Mesenchymal stem cell (in vitro differentiated cells and primary cell): ENCODE results near the gene TMEM186.
A peak's percentile ranks its signal among the peaks of the same experiment; 100 is the strongest.

Experiments
- DNase-seq: peaks from one replicate; pipeline ENCODE4 v3.0.0-alpha.2; 2013
- H2AFZ ChIP-seq: one replicate; pipeline ENCODE4 v1.6.1; 2013; ENCODE audit warnings: low read depth, mild to moderate bottlenecking, control low read depth, inconsistent platforms, low read length, moderate library complexity
- H2AK5ac ChIP-seq: 2 replicates; pipeline ENCODE4 v1.6.1; 2013; ENCODE audit warnings: low read length, moderate library complexity, mild to moderate bottlenecking, inconsistent platforms; ENCODE audit not compliant: severe bottlenecking
- H2BK120ac ChIP-seq: one replicate; pipeline ENCODE4 v1.6.1; 2013; ENCODE audit warnings: low read depth, mild to moderate bottlenecking, inconsistent platforms, low read length, moderate library complexity
- H2BK12ac ChIP-seq, 2 experiments: one replicate each; pipeline ENCODE4 v1.6.1; 2013; ENCODE audit warnings: inconsistent platforms in 2 of 2, low read length in 2 of 2, mild to moderate bottlenecking in 2 of 2, moderate library complexity in 2 of 2, control low read depth in 1 of 2
- H2BK15ac ChIP-seq: one replicate; pipeline ENCODE4 v1.6.1; 2013; ENCODE audit warnings: mild to moderate bottlenecking, low read depth, inconsistent platforms; ENCODE audit not compliant: poor library complexity, severe bottlenecking
- H2BK5ac ChIP-seq: 2 replicates; pipeline ENCODE4 v1.6.1; 2013; ENCODE audit warnings: low read depth, mild to moderate bottlenecking, low read length, control low read depth, inconsistent platforms; ENCODE audit not compliant: poor library complexity, severe bottlenecking
- H3K14ac ChIP-seq, 2 experiments: one replicate each; pipeline ENCODE4 v1.6.1; 2013; ENCODE audit warnings: inconsistent platforms in 2 of 2, low read length in 2 of 2, control low read depth in 1 of 2, mild to moderate bottlenecking in 1 of 2, moderate library complexity in 1 of 2
- H3K18ac ChIP-seq, 2 experiments: one replicate each; pipeline ENCODE4 v1.6.1; 2013; ENCODE audit warnings: inconsistent platforms in 2 of 2, low read length in 2 of 2, control low read depth in 1 of 2, low read depth in 1 of 2, mild to moderate bottlenecking in 1 of 2
- H3K23ac ChIP-seq, 2 experiments: one replicate each; pipeline ENCODE4 v1.6.1; 2013; ENCODE audit warnings: inconsistent platforms in 2 of 2, low read length in 2 of 2, mild to moderate bottlenecking in 2 of 2, moderate library complexity in 2 of 2, control low read depth in 1 of 2
- H3K27ac ChIP-seq: 2 replicates; pipeline ENCODE4 v1.5.1; 2013; ENCODE audit warnings: mild to moderate bottlenecking, moderate library complexity, low read length, control low read depth, inconsistent platforms; ENCODE audit not compliant: poor library complexity, severe bottlenecking
- H3K27me3 ChIP-seq, 2 experiments: 2 replicates each; pipeline versions ENCODE4 v1.6.1 to v1.7.0; 2013; ENCODE audit warnings: low read length in 2 of 2, mild to moderate bottlenecking in 2 of 2, moderate library complexity in 2 of 2, control low read depth in 1 of 2, inconsistent platforms in 1 of 2; ENCODE audit not compliant: control insufficient read depth in 1 of 2, insufficient read depth in 1 of 2
- H3K36me3 ChIP-seq, 2 experiments: 2 replicates each; pipeline versions ENCODE4 v1.6.1 to v1.7.0; 2013; ENCODE audit warnings: low read length in 2 of 2, control low read depth in 1 of 2, inconsistent platforms in 1 of 2, low read depth in 1 of 2, mild to moderate bottlenecking in 1 of 2; ENCODE audit not compliant: insufficient read depth in 2 of 2, control insufficient read depth in 1 of 2
- H3K4ac ChIP-seq, 2 experiments: one replicate each; pipeline ENCODE4 v1.6.1; 2013; ENCODE audit warnings: inconsistent platforms in 2 of 2, low read length in 2 of 2, mild to moderate bottlenecking in 2 of 2, moderate library complexity in 2 of 2, control low read depth in 1 of 2, low read depth in 1 of 2
- H3K4me1 ChIP-seq: 2 replicates; pipeline ENCODE4 v1.6.1; 2013; ENCODE audit warnings: low read depth, low read length, control low read depth; ENCODE audit not compliant: control insufficient read depth, insufficient read depth
- H3K4me2 ChIP-seq: 2 replicates; pipeline ENCODE4 v1.6.1; 2013; ENCODE audit warnings: low read length, mild to moderate bottlenecking, inconsistent platforms; ENCODE audit not compliant: poor library complexity, severe bottlenecking
- H3K4me3 ChIP-seq, 2 experiments: 2 replicates each; pipeline versions ENCODE4 v1.5.1 to v1.7.0; 2013; ENCODE audit warnings: low read length in 2 of 2, mild to moderate bottlenecking in 2 of 2, control low read depth in 1 of 2, low read depth in 1 of 2; ENCODE audit not compliant: insufficient read depth in 1 of 2
- H3K79me1 ChIP-seq: replicated peaks from 2 replicates; pipeline ENCODE4 v1.6.1; 2013; ENCODE audit warnings: mild to moderate bottlenecking, control low read depth, low read length, inconsistent platforms; ENCODE audit not compliant: poor library complexity, severe bottlenecking
- H3K9ac ChIP-seq: 2 replicates; pipeline ENCODE4 v1.7.0; 2013; ENCODE audit warnings: mild to moderate bottlenecking, low read length, moderate library complexity
- H3K9me3 ChIP-seq: 2 replicates; pipeline ENCODE4 v1.7.0; 2013; ENCODE audit warnings: mild to moderate bottlenecking, low read length; ENCODE audit not compliant: control insufficient read depth
- H4K8ac ChIP-seq: one replicate; pipeline ENCODE4 v1.6.1; 2013; ENCODE audit warnings: inconsistent platforms, mild to moderate bottlenecking, low read length, moderate library complexity
- H4K91ac ChIP-seq: one replicate; pipeline ENCODE4 v1.6.1; 2013; ENCODE audit warnings: mild to moderate bottlenecking, low read length, inconsistent platforms
- WGBS: methylation state at CpG from one replicate; pipeline ENCODE4 v1.1.7; 2013; ENCODE audit warnings: mixed read lengths; 5-methylcytosine and 5-hydroxymethylcytosine counted together

Gene TMEM186

DNA sequence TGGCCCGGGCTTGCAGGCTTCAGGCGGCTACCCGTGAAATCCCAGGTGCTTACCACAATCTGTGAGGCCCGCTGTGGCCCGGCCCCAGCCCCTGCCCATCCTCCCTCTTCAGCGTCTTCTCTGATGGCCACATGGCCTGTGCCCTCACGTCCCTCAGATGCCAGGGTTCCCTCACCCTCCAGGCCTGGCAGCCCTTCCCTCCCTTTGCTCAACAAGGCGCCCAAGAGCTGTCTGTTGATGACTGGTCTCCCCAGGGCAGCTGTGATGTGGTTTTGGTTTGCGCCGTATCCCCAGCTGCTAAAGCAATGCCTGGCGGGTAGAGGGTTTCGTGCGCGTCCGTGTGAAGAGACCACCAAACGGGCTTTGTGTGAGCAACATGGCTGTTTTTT lies 35.3 kb upstream of the TMEM186 start:
- H2BK120ac ChIP-seq = no peak overlapping the region
- no peak overlapping the region for H3K27ac ChIP-seq
- peaks cover 2% of the 10 kb centered on the region for H3K4me1 ChIP-seq
- no peak for DNase-seq
- H2AFZ ChIP-seq = no peak overlapping the region
- H4K8ac ChIP-seq = no peak overlapping the region
- no peak overlapping the region for H3K18ac ChIP-seq
- no peak overlapping the region for H2AK5ac ChIP-seq
- H3K27me3 ChIP-seq = no peaks in the 10 kb centered on the region
- no peak overlapping the region for H3K4me3 ChIP-seq
- H4K91ac ChIP-seq = no peak overlapping the region
- peaks cover 32 to 48% of the 10 kb centered on the region in 2 experiments for H3K36me3 ChIP-seq
- no peak overlapping the region for H3K4me2 ChIP-seq
- H3K9ac ChIP-seq = no peak overlapping the region
- no peak overlapping the region for H3K4ac ChIP-seq
- peak overlapping the region in 1 of 2 experiments; percentile 29 for H3K23ac ChIP-seq
- no peak overlapping the region for H2BK15ac ChIP-seq
- no peak overlapping the region for H2BK5ac ChIP-seq
- no peaks in the 10 kb centered on the region for H3K9me3 ChIP-seq
- peaks cover 28% of the 10 kb centered on the region for H3K79me1 ChIP-seq
- 85% methylated on average over 16 of the region's 16 CpGs for WGBS
- H3K14ac ChIP-seq = no peak overlapping the region
- no peak overlapping the region for H2BK12ac ChIP-seq

DNA sequence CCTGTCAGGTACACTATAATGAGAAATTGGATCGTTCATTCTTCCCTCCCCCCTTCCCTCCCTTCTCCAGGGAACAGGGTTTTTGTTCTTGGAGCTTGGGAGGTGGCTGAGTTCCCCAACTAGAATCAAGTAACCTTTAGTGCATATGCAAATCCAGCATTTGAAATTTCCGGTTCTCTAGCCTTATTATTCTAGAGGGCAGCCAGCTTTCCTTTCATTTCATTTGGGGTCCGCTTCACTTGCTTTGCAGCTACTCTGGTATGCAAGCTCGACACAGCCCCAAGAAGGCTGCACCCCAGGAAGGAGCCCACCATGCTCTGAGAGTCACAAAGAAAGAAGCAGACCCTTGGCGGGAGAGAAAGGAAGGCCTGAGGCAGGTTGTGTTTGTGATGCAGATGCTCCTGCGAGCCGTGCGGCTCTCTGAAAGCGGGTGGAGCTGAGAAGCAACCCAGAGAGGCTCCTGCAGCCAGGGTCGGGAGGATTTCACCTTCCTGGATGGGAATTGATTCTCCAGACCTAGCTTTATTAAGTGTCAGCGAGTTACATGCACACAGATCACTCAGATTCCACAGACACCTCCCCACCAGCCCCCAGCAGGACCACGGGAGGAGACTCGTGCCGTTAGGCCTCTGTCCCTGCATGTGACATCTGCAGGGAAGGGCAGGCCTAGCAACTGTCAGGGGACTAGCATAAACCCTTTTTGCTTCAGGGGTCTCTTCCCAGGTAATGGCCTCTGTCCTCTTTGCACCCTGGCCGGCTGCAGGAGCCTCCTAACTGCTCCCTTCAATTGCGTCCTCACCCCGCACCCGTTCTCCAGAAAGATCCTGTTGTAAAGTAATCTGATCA lies 34.7 kb upstream of the TMEM186 start:
- H2BK15ac ChIP-seq = no peak overlapping the region
- no peak overlapping the region for H3K27ac ChIP-seq
- no peak overlapping the region for H3K4ac ChIP-seq
- H3K14ac ChIP-seq = no peak overlapping the region
- H4K91ac ChIP-seq = no peak overlapping the region
- peaks cover 3% of the 10 kb centered on the region for H3K4me1 ChIP-seq
- no peaks in the 10 kb centered on the region for H3K9me3 ChIP-seq
- no peak overlapping the region for H2BK5ac ChIP-seq
- no peak overlapping the region for H3K4me3 ChIP-seq
- no peaks in the 10 kb centered on the region for H3K27me3 ChIP-seq
- H3K79me1 ChIP-seq = peaks cover 26% of the 10 kb centered on the region
- H2AK5ac ChIP-seq = no peak overlapping the region
- DNase-seq = no peak
- no peak overlapping the region for H2BK120ac ChIP-seq
- H3K36me3 ChIP-seq = peaks cover 32 to 48% of the 10 kb centered on the region in 2 experiments
- no peak overlapping the region for H3K23ac ChIP-seq
- WGBS = 87% methylated on average over 18 of the region's 18 CpGs
- H3K9ac ChIP-seq = no peak overlapping the region
- H2AFZ ChIP-seq = no peak overlapping the region
- no peak overlapping the region for H2BK12ac ChIP-seq
- no peak overlapping the region for H3K18ac ChIP-seq
- no peak overlapping the region for H4K8ac ChIP-seq
- no peak overlapping the region for H3K4me2 ChIP-seq

DNA sequence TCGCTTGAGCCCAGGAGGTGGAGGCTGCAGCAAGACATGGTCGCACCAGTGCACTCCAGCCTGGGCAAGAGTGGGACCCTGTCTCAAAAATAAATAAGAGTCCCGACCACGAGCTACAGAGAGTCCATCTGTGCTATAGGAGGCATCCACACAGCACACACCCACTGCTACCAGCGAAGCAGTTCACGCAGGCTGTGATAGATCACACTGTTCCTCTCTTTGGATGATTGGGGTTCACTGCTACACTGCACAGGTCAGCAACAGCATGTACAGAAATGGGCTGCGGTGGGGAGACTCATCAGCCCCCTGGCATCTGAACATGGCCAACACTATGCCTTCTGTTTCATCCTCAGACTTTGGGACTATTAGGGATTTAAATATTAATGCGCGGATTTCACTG lies 34.0 kb upstream of the TMEM186 start:
- no peak overlapping the region for H3K18ac ChIP-seq
- no peak for DNase-seq
- no peak overlapping the region for H2AK5ac ChIP-seq
- peaks cover 28% of the 10 kb centered on the region for H3K79me1 ChIP-seq
- H3K27me3 ChIP-seq = no peaks in the 10 kb centered on the region
- H3K14ac ChIP-seq = no peak overlapping the region
- no peak overlapping the region for H2BK120ac ChIP-seq
- no peak overlapping the region for H2BK15ac ChIP-seq
- no peak overlapping the region for H2AFZ ChIP-seq
- peak overlapping the region; percentile 75 for H4K8ac ChIP-seq
- H3K9me3 ChIP-seq = no peaks in the 10 kb centered on the region
- H3K9ac ChIP-seq = no peak overlapping the region
- no peak overlapping the region for H3K4ac ChIP-seq
- peaks cover 3% of the 10 kb centered on the region for H3K4me1 ChIP-seq
- H3K36me3 ChIP-seq = peaks cover 32 to 51% of the 10 kb centered on the region in 2 experiments
- H3K23ac ChIP-seq = no peak overlapping the region
- H4K91ac ChIP-seq = peak overlapping the region; percentile 46
- no peak overlapping the region for H2BK12ac ChIP-seq
- H3K4me2 ChIP-seq = no peak overlapping the region
- H3K4me3 ChIP-seq = no peak overlapping the region
- no peak overlapping the region for H3K27ac ChIP-seq
- 85% methylated on average over 9 of the region's 9 CpGs for WGBS
- no peak overlapping the region for H2BK5ac ChIP-seq

DNA sequence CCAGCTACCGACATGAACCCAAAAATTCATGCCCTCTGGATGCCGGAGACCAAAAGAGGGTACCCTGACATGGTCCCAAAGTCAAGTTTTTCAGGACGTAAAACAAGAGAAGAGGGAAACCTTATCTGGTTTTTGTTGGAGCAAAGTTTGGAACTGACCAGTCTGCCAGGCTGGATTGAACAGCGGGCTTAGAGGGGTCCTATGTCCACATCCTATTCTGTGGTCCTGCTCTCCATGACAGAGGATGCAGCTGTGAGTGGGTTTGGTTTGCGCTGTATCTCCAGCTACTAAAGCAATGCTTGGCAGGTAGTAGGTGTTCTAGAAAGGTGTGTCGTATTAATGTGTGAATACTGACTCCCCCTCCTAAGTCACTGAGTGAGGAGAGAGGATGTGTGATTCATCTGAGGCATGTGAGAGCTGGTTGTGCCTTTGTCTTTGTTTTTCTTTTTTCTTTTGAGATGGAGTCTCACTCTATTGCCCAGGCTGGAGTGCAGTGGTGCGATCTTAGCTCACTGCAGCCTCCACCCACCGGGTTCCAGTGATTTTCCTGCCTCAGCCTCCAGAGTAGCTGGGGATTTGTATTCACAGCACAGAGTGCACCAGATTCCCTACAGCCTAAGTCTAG lies 31.2 kb upstream of the TMEM186 start:
- Histone ChIP-seq H3K14ac (no peak overlapping the region), H2AK5ac (no peak overlapping the region), H3K4ac (no peak overlapping the region), H3K23ac (no peak overlapping the region), H3K9ac (no peak overlapping the region), H3K9me3 (no peaks in the 10 kb centered on the region), H2BK120ac (no peak overlapping the region), H3K27ac (peak overlapping the region; percentile 47), H3K18ac (no peak overlapping the region), H3K4me3 (no peak overlapping the region), H2BK15ac (no peak overlapping the region), H3K36me3 (peaks cover 38 to 76% of the 10 kb centered on the region in 2 experiments), H3K4me1 (peaks cover 3% of the 10 kb centered on the region), H2BK12ac (no peak overlapping the region), H4K8ac (no peak overlapping the region), H2AFZ (no peak overlapping the region), H3K79me1 (peaks cover 27% of the 10 kb centered on the region), H2BK5ac (no peak overlapping the region), H4K91ac (no peak overlapping the region), H3K4me2 (no peak overlapping the region), H3K27me3 (no peaks in the 10 kb centered on the region)
- WGBS = 92% methylated on average over 8 of the region's 8 CpGs
- DNase-seq = no peak
